Measurements from ENCODE around the gene UTP4. TPM values are rescaled to one million over a fixed set of nuclear protein-coding genes. Genes with fewer than 3 reads are reported as not detected.

The UTP4 gene
- 100 to 1,000 TPM in 1 of 6 donors, 10 to 100 TPM in 5; 45.1 to 103 (median 58.6) TPM for polyA plus RNA-seq (ENCODE audit: low read depth in 6 of 6)

DNA sequence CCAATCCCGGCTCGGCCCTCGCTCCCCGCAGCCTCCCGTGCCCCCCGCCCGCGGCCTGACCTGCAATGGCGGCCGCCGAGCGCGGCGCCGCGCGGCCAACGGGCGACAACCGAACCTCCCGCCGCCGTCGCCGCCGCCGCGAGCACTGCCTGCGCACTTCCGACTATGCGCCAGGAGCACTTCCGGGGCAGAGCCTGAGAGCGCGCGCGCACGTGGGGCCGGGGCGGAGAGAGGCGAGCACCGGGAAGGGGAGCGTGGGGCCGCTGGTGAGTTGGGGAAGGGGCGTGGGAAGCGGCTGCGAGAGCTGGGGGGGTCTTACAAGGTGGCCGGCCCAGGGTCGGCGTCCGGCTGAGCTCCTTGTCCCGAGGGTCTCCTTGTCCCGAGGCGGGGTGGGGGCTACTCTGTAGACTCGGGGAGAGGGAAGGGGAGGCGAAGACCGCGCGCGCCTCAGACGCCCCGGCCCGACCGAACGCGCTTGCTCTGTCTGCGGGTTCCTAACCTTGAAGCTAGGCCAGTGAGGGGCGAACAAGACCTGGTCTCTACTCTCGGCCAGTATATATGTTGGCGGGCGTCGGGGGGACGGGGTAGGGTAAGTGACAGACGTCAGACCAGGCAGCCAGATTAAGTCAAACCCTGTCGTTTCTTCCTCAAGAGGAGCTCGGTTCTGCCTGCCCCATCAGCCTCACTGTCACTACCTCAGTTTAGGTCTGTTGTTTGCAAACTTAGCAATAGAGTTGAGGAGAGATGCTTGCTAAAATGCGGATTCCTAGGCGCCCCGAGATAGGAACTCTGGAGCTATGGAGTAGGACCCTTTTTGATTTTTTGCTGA, at the start of gene UTP4, which contains the start of gene CHTF8:
TSS of gene UTP4 (plus strand) at position 226 of the 829 bp plus-strand sequence. CDS start 811 bp downstream, outside the sequence.
TSS of gene CHTF8 (minus strand) at position 165 of the 829 bp plus-strand sequence. CDS start 11,130 bp downstream, outside the sequence.
- H3K36me3 Mint-ChIP-seq: peaks cover 0 to 4% of the 10 kb centered on the region in 2 donors
- H3K4me1 Mint-ChIP-seq: peaks cover 29 to 54% (median 42%) of the 10 kb centered on the region in 3 donors
- DNase-seq (peak; percentile 85), ATAC-seq (ENCODE audit: low read depth in 2 of 2) (peak; percentile 92)
- peak within 1 kb of the TSS; percentile 81 to 99 (median 96) for H3K4me3 Mint-ChIP-seq
- no peaks in the 10 kb centered on the region for H3K9me3 Mint-ChIP-seq
- peak within 1 kb of the TSS; percentile 93 to 97 (median 96) for H3K27ac Mint-ChIP-seq
- H3K27me3 Mint-ChIP-seq: no peaks in the 10 kb centered on the region

DNA sequence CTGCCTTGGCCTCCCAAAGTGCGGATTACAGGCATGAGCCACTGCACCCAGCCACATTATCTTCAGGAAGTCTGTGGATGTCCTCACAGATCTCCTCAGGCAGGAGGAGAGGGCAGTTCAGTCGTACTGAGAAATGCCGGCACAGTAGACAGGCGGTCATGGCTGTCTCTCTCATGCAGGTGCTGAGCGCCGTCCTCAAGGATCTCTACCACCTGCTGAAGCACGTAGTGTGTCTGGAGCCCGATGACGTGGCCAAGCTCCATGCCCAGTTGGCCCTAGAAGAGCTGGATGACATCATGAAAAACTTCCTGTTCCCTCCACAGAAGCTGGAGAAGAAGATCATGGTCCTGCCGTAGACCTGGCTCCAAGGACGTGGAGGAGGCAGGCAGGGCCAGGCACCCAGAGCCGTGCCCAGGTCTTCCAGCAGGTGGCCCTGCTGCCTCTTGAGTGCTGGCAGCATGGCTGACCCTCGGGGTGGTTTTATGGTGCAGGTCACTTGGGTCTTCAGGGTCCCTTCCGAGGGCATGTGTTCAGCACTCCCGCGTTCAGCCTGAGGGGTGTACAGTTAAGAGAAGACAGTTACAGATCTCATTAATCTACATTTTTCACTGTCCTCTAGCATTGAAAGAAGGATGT, 49.0 kb upstream of the UTP4 start:
- no peak overlapping the region for H3K4me3 Mint-ChIP-seq
- peak overlapping the region in 1 of 6 donors; percentile 67 for H3K27ac Mint-ChIP-seq
- no peaks in the 10 kb centered on the region for H3K9me3 Mint-ChIP-seq
- H3K27me3 Mint-ChIP-seq: no peaks in the 10 kb centered on the region
- ATAC-seq (ENCODE audit: low read depth in 2 of 2) (no peak), DNase-seq (no peak)
- H3K4me1 Mint-ChIP-seq: peaks cover 0 to under 1% (median 0%) of the 10 kb centered on the region in 3 donors
- peaks cover 7 to 21% of the 10 kb centered on the region in 2 donors for H3K36me3 Mint-ChIP-seq

DNA sequence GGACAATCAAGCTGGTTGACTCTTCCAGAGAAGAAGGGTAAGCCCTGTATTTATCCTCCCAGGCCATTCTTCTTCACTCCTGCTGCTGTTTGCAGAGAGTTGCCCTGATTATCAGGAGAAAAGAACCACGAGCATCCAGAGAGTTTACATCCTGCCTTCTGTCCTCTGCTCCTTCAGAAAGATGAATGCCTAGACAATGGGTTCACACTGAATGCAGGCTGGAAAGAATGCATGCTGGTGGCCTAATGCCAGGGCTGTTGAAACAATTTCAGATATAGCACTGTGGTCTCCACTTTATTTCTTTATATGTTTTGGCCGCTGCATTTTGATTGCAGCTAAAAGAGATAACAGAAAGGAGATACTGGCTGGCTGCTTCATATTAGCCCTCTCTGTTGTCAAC, 48.2 kb upstream of the UTP4 start:
- no peak for DNase-seq
- Mint-ChIP-seq H3K9me3 (no peaks in the 10 kb centered on the region), H3K27ac (no peak overlapping the region), H3K4me3 (no peak overlapping the region), H3K27me3 (no peaks in the 10 kb centered on the region), H3K36me3 (peaks cover 7 to 18% of the 10 kb centered on the region in 2 donors), H3K4me1 (no peaks in the 10 kb centered on the region)
- no peak for ATAC-seq (ENCODE audit: low read depth in 2 of 2)

DNA sequence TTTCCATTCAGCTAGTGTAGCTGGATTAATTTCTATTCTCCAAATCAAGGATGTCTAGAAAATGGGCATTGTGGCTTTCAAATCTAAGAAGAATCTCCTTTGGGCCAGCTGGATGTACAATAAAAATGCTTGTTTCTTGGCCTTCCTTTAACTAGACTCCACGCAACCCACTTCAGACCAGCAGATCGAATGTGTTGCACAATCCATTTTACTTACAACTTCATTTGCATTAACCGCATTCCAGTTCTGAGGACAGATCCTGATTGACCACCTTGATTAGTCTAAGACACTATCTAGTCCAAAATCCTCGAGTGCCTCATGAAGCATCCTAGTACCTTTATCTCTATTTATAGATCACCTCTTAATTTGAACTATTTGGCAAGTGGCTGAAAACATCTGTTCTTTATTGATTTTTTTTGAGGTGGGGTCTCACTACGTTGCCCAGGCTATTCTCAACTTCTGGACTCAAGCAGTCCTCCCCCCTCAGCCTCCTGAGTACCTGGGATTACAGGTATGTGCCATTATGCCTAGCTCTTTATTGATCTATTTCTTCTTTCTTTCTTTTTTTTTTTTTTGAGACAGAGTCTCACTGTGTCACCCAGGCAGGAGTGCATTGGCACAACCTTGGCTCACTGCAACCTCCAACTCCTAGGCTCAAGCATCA, 47.3 kb upstream of the UTP4 start:
- H3K4me1 Mint-ChIP-seq: no peaks in the 10 kb centered on the region
- DNase-seq: no peak
- no peaks in the 10 kb centered on the region for H3K27me3 Mint-ChIP-seq
- peaks cover 7 to 18% of the 10 kb centered on the region in 2 donors for H3K36me3 Mint-ChIP-seq
- no peaks in the 10 kb centered on the region for H3K9me3 Mint-ChIP-seq
- H3K4me3 Mint-ChIP-seq: no peak overlapping the region
- no peak for ATAC-seq (ENCODE audit: low read depth in 2 of 2)
- H3K27ac Mint-ChIP-seq: peak overlapping the region in 2 of 6 donors; percentile 47 to 59

DNA sequence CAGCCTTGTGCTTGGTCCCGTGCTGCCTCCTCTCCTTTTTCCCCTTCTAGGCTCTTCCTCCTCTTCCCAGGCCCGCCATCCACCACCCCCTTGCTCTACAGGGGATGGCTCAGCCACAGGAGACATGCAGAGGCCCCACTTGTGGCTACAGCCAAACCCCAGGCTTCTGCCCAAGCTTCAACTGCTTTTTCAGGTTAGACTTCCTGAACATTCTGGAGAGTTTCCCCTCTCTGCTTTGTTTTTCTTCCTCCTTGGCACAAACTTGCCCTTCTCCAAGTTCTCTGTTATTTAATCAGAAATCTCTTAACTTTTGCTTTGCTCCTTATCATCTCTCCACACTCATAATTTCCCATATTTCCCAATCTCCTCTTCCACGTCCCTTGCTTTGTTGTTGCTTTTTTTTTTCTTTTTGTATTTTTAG, 45.3 kb upstream of the UTP4 start:
- no peaks in the 10 kb centered on the region for H3K27me3 Mint-ChIP-seq
- DNase-seq (no peak), ATAC-seq (ENCODE audit: low read depth in 2 of 2) (no peak)
- H3K36me3 Mint-ChIP-seq: peaks cover 7 to 18% of the 10 kb centered on the region in 2 donors
- H3K4me3 Mint-ChIP-seq: no peak overlapping the region
- H3K9me3 Mint-ChIP-seq: no peaks in the 10 kb centered on the region
- H3K27ac Mint-ChIP-seq: peak overlapping the region in 1 of 6 donors; percentile 8
- H3K4me1 Mint-ChIP-seq: no peaks in the 10 kb centered on the region

DNA sequence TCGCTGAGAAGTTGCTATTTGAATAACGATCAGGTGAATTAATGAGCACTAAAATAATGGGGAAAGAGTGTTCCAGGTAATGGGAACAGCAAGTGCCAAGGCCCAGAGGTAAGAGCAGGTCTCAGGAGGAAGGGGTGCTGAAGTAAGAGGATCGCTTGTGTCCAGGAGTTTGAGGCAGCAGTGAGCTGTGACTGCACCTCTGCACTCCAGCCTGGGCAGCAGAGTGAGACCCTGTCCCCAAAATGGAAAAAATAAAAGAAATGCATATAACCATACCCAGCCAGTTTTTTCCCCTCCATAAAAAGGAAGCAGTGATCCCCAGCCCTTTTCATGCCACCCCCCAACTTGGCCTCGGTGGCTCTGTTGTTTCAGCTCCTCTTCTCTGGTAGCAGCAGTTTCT, 43.8 kb upstream of the UTP4 start:
- Mint-ChIP-seq H3K36me3 (peaks cover 7 to 15% of the 10 kb centered on the region in 2 donors), H3K9me3 (no peaks in the 10 kb centered on the region), H3K27me3 (no peaks in the 10 kb centered on the region), H3K4me1 (no peaks in the 10 kb centered on the region), H3K4me3 (no peak overlapping the region), H3K27ac (peak overlapping the region in 1 of 6 donors; percentile 55)
- DNase-seq (no peak), ATAC-seq (ENCODE audit: low read depth in 2 of 2) (no peak)

DNA sequence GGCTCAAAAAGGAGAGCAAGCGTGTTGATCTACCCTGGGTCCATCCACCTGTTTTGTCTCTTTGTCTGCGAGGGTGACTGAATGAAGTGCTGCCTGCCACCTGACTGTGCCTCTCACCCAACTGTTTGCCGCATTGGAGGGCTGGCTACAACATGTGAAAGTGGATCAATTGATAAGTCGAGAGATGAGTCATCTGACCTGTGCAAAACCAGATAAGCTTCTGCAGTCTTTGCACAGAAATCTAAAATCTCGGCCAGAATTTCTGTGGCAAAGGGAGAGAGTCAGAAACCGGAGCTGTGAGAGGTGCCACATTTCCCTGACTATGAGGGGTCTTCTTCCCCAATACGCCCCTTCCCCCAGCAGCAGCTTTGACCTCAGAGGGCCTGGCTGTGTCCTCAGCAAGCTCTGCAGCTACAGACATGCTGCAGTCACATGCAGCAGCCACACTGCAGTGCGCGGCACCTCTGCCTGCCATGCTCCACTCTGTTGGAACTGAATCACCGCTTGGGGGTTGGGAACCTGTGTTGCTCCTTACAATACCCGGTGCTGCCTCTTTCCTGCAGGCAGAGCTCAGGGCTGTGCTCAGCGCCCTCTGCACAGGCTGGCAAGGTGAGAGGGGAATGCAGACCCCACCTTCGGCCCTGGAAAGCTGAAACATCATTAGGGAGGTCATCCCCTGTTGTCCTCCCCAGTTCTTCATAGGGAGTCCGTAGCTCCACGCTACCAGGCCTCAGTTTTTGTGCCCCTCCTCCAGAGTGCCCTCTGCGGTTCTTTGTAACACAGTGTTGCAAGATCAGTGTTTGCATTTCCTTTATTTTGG, 43.1 kb upstream of the UTP4 start:
- DNase-seq (no peak), ATAC-seq (ENCODE audit: low read depth in 2 of 2) (no peak)
- Mint-ChIP-seq H3K27me3 (no peaks in the 10 kb centered on the region), H3K4me3 (no peak overlapping the region), H3K27ac (peak overlapping the region in 3 of 6 donors; percentile 52 to 66 (median 55)), H3K4me1 (peaks cover 0 to 3% (median under 1%) of the 10 kb centered on the region in 3 donors), H3K36me3 (peaks cover 7 to 10% of the 10 kb centered on the region in 2 donors), H3K9me3 (no peaks in the 10 kb centered on the region)

DNA sequence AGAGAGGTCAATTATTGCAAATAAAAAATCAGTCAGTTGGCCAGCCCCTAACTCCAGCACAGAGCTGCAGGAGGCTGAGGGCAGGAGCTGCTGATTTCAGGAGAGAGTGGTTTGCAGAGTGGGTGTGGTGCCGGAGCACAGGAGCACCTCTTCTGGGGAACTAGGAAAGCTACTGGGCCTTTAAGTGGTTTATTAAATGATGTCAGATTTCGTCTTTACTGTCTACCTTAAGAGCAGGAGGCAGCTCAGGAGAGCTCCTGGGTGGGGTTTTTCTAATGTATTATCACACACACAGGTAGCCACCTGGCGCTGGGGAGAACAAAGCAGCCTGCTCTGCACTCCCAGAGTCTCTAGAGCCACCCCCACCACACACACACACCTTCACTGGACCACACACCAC, 38.5 kb upstream of the UTP4 start:
- H3K9me3 Mint-ChIP-seq: no peaks in the 10 kb centered on the region
- H3K4me3 Mint-ChIP-seq: no peak overlapping the region
- H3K27me3 Mint-ChIP-seq: no peaks in the 10 kb centered on the region
- DNase-seq: no peak
- no peaks in the 10 kb centered on the region for H3K36me3 Mint-ChIP-seq
- H3K27ac Mint-ChIP-seq: no peak overlapping the region
- H3K4me1 Mint-ChIP-seq: peaks cover 0 to 8% (median 6%) of the 10 kb centered on the region in 3 donors
- ATAC-seq (ENCODE audit: low read depth in 2 of 2): no peak

DNA sequence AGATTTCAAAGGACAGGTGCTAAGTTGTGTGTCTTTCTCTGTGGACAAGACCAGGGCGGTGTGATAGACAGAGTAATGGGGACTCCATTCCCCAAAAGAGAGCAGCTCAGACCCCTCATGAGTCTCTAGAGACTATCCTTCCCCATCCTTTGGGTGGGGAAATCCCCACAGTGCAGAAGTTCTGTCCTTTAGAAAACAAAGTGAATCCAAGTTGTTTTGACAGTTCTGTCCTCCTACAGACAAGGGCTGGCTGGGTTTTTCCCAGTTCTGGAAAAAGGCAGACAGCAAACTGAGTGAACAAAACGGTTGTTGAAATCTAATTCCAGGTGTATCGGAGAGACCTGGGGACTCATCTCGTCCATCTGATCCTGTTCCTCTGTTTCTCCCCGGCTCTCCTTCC, 37.9 kb upstream of the UTP4 start:
- ATAC-seq (ENCODE audit: low read depth in 2 of 2) (no peak), DNase-seq (no peak)
- no peaks in the 10 kb centered on the region for H3K27me3 Mint-ChIP-seq
- no peak overlapping the region for H3K27ac Mint-ChIP-seq
- H3K4me3 Mint-ChIP-seq: no peak overlapping the region
- no peaks in the 10 kb centered on the region for H3K36me3 Mint-ChIP-seq
- no peaks in the 10 kb centered on the region for H3K9me3 Mint-ChIP-seq
- peaks cover 0 to 8% (median 6%) of the 10 kb centered on the region in 3 donors for H3K4me1 Mint-ChIP-seq

DNA sequence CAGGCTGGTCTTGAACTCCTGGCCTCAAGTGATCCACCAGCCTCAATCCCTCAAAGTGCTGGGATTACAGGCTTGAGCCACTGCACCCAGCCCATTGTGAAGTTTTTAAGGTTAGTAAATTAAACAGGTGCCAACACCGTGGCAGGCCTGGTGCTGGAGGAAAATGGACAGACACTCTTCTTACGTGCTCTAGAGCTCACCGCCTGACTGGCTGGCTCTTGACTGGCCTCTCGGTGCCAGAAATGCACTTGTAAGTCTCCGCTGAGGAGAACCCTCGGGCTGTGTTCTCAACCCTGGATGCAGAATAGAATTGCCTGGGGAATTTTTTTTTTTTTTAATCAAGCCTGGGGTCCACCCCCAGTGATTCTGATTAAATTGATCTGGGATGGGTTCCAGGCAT, 37.3 kb upstream of the UTP4 start:
- Mint-ChIP-seq H3K9me3 (no peaks in the 10 kb centered on the region), H3K4me3 (no peak overlapping the region), H3K27me3 (no peaks in the 10 kb centered on the region), H3K27ac (no peak overlapping the region), H3K4me1 (peaks cover 0 to 8% (median 6%) of the 10 kb centered on the region in 3 donors), H3K36me3 (no peaks in the 10 kb centered on the region)
- no peak for DNase-seq
- no peak for ATAC-seq (ENCODE audit: low read depth in 2 of 2)

DNA sequence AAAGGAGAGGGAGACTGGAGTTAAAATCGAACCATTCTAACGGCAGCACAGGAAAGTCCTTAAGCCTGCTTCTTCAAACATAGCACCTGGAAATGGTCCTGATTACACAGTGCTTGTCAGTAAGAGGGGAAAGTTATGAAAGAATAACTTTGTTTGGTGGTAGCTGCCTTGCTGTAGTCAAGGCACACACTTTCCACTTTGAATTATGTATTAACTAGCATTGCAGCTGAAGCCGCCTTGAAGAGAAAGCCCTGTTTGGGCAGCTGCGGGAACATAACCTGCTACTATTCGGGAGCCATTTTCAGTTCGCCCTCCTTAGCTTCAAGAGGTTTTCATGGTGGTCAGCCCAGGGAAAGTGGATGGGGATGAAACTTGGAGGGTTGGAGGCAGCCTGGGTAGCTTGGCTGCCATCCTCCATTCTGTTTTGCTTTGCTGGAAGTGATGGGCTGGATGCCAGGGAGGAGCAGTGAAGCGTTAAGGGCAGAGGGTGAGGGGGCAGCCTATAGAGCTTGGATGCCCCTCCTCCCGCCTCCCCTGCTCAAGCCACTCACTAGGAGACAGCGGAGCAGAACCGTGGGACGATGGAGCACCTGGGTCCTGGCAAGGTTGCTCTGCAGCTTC, 32.3 kb upstream of the UTP4 start:
- H3K9me3 Mint-ChIP-seq: no peaks in the 10 kb centered on the region
- DNase-seq (no peak), ATAC-seq (ENCODE audit: low read depth in 2 of 2) (no peak)
- H3K27me3 Mint-ChIP-seq: peaks cover 5 to 30% (median 25%) of the 10 kb centered on the region in 3 donors
- H3K4me1 Mint-ChIP-seq: peaks cover 1 to 4% (median 2%) of the 10 kb centered on the region in 3 donors
- H3K27ac Mint-ChIP-seq: peak overlapping the region in 1 of 6 donors; percentile 86
- H3K4me3 Mint-ChIP-seq: no peak overlapping the region
- H3K36me3 Mint-ChIP-seq: no peaks in the 10 kb centered on the region
